MCF 10A (cell line): ENCODE results near the gene ROPN1. TPM values are rescaled to one million over a fixed set of nuclear protein-coding genes. Genes with fewer than 3 reads are reported as not detected.
A peak's percentile ranks its signal among the peaks of the same experiment; 100 is the strongest.

Experiments used
- BruUV-seq: library from RNA; stranded (reverse); fragments of 400-500 nt; replicated peaks from 2 replicates; lab custom pipeline; 2021; lab: Mats Ljungman, UMichigan
- CTCF ChIA-PET: fragments of 300-600 bp; sonication (Branson Sonifier 250); formaldehyde crosslinking; extraction: SDS; loops from one replicate; lab custom pipeline; 2021; ENCODE audit warnings: antibody characterized with exemption, inconsistent platforms; lab: Yijun Ruan, JAX
- POLR2A ChIA-PET: fragments of 300-600, 350-650 bp; sonication (Branson Sonifier 250); formaldehyde crosslinking; extraction: SDS; loops from one replicate; lab custom pipeline; 2020; ENCODE audit warnings: antibody characterized with exemption, inconsistent platforms; lab: Yijun Ruan, JAX
- DNase-seq: peaks from one replicate; pipeline ENCODE4 v3.0.0-alpha.2; 2018; ENCODE audit not compliant: unreplicated experiment
- H3K27ac Mint-ChIP-seq: one replicate; pipeline ENCODE4 v1.8.0; 2022; ENCODE audit warnings: mild to moderate bottlenecking, low read depth, mixed read lengths; ENCODE audit not compliant: unreplicated experiment
- H3K27me3 Mint-ChIP-seq: one replicate; pipeline ENCODE4 v1.8.0; 2022; ENCODE audit warnings: mixed read lengths; ENCODE audit not compliant: insufficient read depth, unreplicated experiment
- H3K36me3 Mint-ChIP-seq: one replicate; pipeline ENCODE4 v1.8.0; 2022; ENCODE audit warnings: mild to moderate bottlenecking, moderate library complexity, mixed read lengths; ENCODE audit not compliant: insufficient read depth, unreplicated experiment
- H3K4me1 Mint-ChIP-seq: one replicate; pipeline ENCODE4 v1.8.0; 2022; ENCODE audit warnings: mixed read lengths; ENCODE audit not compliant: insufficient read depth, unreplicated experiment
- H3K4me3 Mint-ChIP-seq: one replicate; pipeline ENCODE4 v1.8.0; 2022; ENCODE audit warnings: mild to moderate bottlenecking, moderate library complexity, mixed read lengths; ENCODE audit not compliant: unreplicated experiment
- H3K9me3 Mint-ChIP-seq: one replicate; pipeline ENCODE4 v1.8.0; 2022; ENCODE audit warnings: mixed read lengths; ENCODE audit not compliant: unreplicated experiment
- CTCF ChIP-seq: fragments of 200-600 bp; IDR thresholded peaks from one replicate; pipeline ENCODE4 v1.8.0; 2022; ENCODE audit warnings: antibody characterized with exemption, mild to moderate bottlenecking; ENCODE audit not compliant: unreplicated experiment
- intact Hi-C: fragments of 100-400 bp; cut with micrococcal nuclease; formaldehyde crosslinking; loops from 2 replicates; pipeline ENCODE4 v1.14.1; 2022
- total RNA-seq: library from RNA; stranded (reverse); gene quantifications from 2 replicates; pipeline ENCODE4 v1.2.3, GENCODE V29; 2022

The ROPN1 gene
- total RNA-seq, 1 experiment from 2014 or later = not detected

DNA sequence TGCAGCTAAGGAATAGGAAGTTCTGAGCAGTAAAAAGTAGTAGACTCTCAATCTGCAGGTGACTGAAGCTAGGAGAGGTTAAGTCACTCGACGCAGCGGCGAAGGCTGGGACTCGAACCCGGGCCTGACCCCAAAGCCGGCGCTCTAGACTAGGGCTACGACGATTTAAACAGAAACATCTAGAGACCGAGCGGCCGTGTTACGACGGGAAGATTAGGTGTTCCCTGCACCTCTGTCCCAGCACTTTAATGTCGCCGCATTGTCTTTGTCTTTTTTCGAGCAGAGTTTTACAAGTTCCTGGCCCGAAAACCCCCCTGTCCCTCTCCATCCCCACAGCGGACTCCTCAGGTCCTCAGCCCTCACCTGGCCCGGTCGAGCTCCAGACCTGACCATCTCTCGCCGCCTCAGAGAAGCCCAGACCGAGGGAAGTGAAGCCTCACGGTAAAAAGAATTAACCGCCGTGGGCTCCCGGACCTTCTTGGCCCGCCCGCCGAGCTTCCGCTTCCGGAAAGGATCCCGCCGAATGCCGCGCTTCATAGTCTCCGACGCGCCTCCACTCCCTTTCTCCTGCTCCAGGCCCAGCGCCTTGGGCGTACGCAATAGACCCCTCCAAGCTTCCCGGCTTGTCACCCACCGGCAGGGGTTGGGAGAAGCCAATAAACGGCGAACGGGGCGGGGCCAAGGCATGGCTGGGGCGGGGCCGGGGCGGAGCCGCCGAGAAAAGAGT lies 31.0 kb downstream of the ROPN1 start, which contains the start of gene CCDC14:
CCDC14 (minus strand) TSS at position 449 of the 727 bp plus-strand sequence; CDS start at position 393, 56 bp downstream.
- intact Hi-C loops = loop anchor here (10.0 kb wide), 1 partner anchor 216 kb away; no protein-coding TSS in a partner anchor
- Mint-ChIP-seq H3K27me3 (no peaks in the 10 kb centered on the region), H3K4me1 (peaks cover 12% of the 10 kb centered on the region), H3K36me3 (no peaks in the 10 kb centered on the region), H3K9me3 (no peaks in the 10 kb centered on the region), H3K27ac (peak within 1 kb of the TSS; percentile 95), H3K4me3 (peak within 1 kb of the TSS; percentile 93)
- TSS peak; percentile 70 for BruUV-seq
- ChIA-PET POLR2A (interaction anchor here (0.6 to 2.5 kb wide), 9 partner anchors 9 to 1138 kb away, joined by 3 to 7 read pairs (median 3); no protein-coding TSS in a partner anchor), CTCF (interaction anchor here (0.6 to 1.4 kb wide), 5 partner anchors 12 to 309 kb away, joined by 3 to 4 read pairs (median 3); no protein-coding TSS in a partner anchor)
- DNase-seq = peak; percentile 96
- no peak for TF ChIP-seq CTCF

- intact Hi-C loops = no loop called here
- BruUV-seq = no TSS peak
- Mint-ChIP-seq H3K27me3 (no peaks in the 10 kb centered on the region), H3K4me3 (no peak overlapping the region), H3K27ac (no peak overlapping the region), H3K36me3 (peaks cover 15% of the 10 kb centered on the region), H3K4me1 (peaks cover 12% of the 10 kb centered on the region), H3K9me3 (no peaks in the 10 kb centered on the region)
- ChIA-PET POLR2A (no interaction called here), CTCF (interaction anchor here (1.5 kb wide), 1 partner anchor 13 kb away, joined by 4 read pairs; no protein-coding TSS in a partner anchor)
- no peak for DNase-seq
- TF ChIP-seq CTCF = no peak
Measured at GRCh38 chr3:123953735-123954134, 38.2 kb downstream of the ROPN1 start.

DNA sequence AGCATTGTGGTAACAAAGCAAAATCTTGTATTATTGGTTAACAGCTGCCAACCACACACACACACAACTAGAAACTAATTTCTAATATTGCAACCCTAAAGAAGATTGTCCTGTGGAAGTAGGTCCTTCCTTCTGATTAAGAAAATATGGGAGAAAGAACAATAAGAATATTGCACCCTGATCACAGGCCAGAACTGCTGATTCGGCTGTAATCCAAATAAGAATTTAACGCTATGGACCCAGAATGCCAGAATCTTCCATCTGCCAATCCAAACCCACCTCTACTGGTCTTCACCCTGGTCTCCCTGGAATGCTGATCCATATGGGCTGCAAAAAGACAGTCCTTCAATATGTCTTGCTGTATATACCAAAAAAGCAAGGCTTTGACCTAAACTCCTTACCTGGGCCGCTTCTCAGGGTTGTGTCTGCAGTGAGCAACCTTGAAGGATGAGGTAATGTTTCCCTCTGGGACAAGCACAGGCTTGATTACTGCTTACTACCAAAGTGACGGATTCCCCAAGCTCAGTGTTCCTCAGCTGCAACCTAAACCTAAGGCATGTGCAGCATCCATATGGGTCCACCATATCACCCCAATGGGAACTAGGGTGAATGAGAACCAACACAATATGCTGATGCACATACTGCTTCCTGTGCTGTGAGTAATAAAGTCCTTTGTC lies 38.9 kb downstream of the ROPN1 start:
- Mint-ChIP-seq H3K36me3 (peaks cover 15% of the 10 kb centered on the region), H3K4me3 (no peak overlapping the region), H3K27ac (no peak overlapping the region), H3K9me3 (no peaks in the 10 kb centered on the region), H3K4me1 (peaks cover 4% of the 10 kb centered on the region), H3K27me3 (no peaks in the 10 kb centered on the region)
- DNase-seq = no peak
- intact Hi-C loops = no loop called here
- TF ChIP-seq CTCF = no peak
- no TSS peak for BruUV-seq
- ChIA-PET CTCF (interaction anchor here (1.5 kb wide), 1 partner anchor 12 kb away, joined by 4 read pairs; no protein-coding TSS in a partner anchor), POLR2A (interaction anchor here (1.7 kb wide), 1 partner anchor 8 kb away, joined by 6 read pairs; the partner anchor contains the start of gene CCDC14)
